Fibroblast of skin of left quadriceps (primary cell): Measurements from ENCODE around the gene JMJD4.
"Not testable (repeated sequence)": the region's sequence is repeated elsewhere in the genome, so short reads cannot be mapped to it uniquely, and the experiment has no call there.

ENCODE experiments used
- DNase-seq, 2 experiments: peaks; one replicate each; pipeline ENCODE4 v3.0.0-alpha.2; 2013; ENCODE audit warnings: low read depth in 2 of 2

The JMJD4 gene

GRCh38 chr1:227732586-227733308 lies 2.4 kb downstream of the JMJD4 start:
- DNase-seq = no peak

GRCh38 chr1:227731696-227732585 lies 3.2 kb downstream of the JMJD4 start:
- DNase-seq = no peak

- DNase-seq = no peak
Observed at GRCh38 chr1:227731241-227731677, 3.8 kb downstream of the JMJD4 start.

- DNase-seq = no peak
Observed at GRCh38 chr1:227730630-227731151, 4.4 kb downstream of the JMJD4 start.

DNA sequence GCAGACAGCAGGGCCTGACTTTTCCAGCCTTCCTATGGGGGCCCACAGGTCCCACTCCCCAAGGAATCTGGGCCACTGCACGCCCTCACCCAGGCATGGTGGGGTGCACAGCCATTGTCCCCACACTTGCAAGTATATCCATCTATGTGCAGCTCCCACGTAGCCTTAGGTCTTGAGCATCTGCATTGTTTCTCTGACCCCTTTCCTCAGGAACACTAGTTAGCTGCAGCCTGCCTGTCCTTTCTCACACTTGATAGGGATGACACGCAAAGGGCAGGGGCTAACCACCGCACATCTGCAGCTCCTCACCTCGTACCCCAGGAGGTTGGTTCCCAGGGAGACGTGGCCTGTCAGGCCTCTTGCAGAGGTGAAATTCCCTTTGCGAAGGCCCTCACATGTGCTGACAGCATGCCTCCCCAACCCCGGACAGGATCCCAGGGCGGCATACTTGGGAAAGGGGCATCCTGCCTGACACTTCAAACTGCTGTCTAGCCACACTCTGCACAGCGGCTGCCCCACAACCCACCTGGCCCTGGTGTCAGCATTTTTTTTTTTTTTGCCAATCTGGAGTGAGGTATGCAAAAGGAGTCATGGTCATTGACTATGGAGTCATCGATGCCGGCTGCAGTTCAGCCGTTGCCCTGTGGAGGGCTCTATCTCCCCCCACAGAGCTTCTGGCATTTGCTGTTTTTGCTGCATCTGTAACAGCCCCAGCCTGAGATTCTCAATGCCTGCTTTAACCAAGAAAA lies 5.0 kb downstream of the JMJD4 start:
- peak; percentile 34 to 38 for DNase-seq

DNA sequence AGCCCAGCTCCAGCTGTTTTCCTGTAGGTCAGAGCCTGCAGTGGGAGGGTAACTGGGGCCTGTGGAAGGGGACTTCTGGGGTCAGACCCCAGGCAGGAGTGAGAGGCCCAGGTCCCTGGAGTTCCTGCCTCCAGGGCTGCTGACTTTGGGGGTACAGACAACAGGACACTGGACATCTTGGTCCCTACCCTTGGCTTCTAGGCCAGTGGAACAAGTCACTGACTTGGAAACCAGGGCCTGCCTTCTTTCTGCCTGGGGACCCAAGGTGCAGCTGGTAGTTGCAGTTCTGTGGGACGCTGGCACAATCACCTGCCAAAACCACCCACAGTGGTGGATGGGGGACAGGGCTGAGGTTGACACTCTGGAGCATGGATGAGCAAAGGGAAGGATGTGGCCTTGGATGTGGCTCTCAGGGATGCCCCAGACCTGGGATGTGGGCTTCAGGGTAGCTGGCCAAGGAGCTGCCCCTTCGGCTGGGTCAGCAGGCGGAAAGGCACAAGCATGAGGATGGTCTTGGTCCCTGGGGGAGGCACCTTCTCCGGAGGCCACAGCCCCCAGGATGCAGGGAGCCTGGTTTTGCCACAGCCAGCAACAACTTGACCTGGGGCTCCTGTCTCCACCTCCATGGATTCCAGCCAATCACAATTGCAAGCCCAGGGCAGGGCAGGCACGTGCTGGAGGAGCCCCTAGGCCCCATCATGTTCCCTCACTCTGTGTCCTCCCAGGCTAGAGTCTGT lies 5.8 kb downstream of the JMJD4 start:
- DNase-seq = no peak

- DNase-seq = no peak
Observed at GRCh38 chr1:227728892-227729143, 6.3 kb downstream of the JMJD4 start.

GRCh38 chr1:227728059-227728891 lies 6.8 kb downstream of the JMJD4 start:
- no peak for DNase-seq

DNA sequence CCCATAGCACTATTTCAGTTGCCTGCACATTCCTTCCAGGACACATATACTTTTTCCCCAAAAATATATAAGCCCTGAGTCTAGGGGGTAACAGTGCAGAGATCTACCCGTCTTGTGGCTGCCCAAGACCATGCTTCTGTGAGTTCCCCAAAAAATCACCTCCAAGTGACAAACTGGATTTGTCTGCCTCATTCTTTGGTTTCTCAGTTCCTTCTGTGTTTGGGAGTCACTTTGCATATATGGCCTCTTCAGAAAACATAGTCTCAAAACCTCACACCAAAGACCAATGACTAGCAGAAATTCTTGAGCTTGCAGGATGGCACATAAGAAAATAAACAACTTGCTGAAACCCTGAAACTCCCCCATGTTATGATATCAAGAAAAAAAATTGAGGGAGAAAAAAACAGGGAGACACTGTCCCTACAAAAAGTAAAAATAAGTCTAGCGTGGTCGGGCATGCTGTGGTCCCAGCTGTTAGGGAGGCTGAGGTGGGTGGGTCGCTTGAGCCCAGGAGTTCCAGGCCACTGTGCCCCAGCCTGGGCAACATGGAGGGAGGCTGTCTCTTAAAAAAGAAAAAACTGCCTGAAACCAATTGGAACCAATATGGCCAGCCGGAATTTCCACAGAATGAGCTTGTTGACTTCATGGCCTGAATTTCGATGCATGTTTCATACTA lies 8.0 kb downstream of the JMJD4 start:
- DNase-seq = no peak

DNA sequence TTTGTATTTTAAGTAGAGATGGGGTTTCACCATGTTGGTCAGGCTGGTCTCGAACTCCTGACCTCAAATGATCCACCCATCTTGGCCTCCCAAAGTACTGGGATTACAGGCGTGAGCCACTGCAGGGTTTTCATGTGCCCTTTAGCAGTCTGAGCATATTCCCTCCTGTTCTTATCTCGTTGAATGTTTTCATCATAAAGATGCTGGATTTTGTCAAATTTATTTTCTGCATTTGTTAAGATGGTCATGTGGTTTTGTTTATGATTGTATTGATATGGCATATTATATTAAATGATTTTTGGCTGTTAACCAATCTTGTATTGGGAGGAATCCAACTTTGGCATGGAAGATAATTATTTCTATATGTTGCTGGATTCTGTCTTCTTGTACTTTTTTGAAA lies 8.8 kb downstream of the JMJD4 start:
- DNase-seq = no peak

DNA sequence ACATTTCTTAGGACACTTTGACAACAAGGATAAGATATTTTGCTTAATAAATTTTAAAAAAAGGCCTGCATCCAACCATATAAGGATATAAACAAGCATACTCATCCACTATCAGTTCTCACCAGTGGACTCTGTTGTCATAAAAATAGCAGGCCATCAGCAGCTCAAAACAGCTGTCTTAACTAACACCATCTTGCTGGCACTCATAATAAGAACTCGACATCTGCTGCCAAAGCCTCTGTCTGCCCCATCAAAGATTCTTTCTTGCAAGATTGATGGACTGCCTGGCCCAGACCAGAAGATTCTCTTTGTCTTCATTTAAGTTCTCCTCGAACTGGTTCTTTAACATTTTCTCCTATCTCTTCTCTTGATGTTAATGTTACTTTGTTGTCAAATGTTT lies 10.1 kb downstream of the JMJD4 start:
- no peak for DNase-seq

- DNase-seq = no peak
Observed at GRCh38 chr1:227723474-227723873, 11.6 kb downstream of the JMJD4 start.

GRCh38 chr1:227718932-227719331 lies 16.2 kb downstream of the JMJD4 start:
- no peak for DNase-seq

- DNase-seq = no peak
Observed at GRCh38 chr1:227712648-227713047, 22.5 kb downstream of the JMJD4 start.

GRCh38 chr1:227710474-227710873 lies 24.6 kb downstream of the JMJD4 start:
- DNase-seq = not testable (repeated sequence)

DNA sequence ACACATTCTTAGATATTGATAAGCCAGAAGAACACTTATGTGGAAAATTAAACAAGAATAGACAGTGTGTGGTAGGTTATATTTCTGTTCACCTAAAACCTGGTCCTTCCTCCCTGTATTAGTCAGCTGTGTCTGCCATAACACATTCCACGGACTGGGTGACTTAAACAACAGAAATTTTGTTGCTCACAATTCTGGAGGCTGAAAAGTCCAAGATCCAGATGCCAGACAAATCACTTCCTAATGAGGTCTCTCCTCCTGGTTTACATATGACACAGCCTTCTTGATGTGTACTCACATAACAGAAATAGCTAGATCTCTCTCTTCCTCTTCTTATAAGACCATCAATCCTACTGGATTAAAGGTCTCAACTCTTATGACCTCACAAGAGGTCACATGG lies 25.7 kb downstream of the JMJD4 start:
- no peak for DNase-seq

DNA sequence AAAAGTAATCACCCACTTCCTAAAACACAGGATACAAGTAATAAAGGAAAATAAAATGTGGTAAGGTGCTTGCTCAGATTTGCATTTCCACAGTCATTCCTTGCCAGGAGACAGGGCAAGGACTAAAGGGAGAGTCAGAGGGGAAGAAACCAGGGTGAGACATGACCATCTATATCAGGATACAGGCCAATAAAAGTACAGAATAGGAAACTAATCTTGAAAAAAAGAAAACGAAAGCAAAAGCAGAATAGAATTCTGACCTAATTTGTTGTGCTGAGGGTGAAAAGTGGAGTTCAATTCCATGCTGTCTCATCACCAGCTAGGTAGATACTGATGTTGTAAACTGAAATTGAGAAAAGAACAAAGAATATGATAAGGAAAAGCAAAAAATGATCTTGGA lies 27.3 kb downstream of the JMJD4 start:
- no peak for DNase-seq

DNA sequence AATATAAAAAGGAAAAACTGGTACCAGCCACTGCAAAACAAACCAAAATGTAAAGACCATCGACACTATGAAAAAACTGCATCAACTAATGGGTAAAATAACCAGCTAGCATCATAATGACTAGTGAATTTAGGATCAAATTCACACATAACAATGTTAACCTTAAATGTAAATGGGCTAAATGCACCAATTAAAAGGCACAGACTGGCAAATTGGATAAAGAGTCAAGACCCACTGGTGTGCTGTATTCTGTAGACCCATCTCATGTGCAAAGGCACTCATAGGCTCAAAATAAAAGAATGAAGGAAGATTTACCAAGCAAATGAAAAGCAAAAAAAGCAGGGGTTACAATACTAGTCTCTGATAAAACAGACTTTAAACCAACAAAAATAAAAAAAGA lies 33.5 kb downstream of the JMJD4 start:
- not testable (repeated sequence) for DNase-seq

DNA sequence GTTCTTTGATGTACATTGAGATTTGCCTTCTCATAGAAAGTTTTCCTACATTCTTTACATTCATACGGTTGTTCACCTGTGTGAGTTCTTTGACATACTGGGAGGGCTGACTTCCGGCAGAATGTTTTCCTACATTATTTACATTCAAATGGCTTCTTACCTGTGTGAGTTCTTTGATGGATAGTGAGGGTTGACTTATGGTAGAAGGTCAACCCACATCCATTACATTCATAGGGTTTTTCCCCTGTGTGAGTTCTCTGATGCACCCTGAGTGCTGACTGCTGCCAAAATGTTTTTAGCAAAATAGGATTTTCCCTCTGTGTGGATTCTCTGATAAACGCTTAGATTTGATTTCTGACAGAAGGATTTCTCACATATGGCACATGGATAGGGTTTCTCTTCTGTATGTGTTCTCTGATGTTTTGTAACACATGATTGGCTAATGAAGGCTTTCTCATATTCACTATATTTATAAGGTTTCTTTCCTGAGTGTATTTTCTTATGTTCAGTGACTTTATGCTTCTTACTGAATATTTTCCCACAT lies 37.7 kb downstream of the JMJD4 start:
- no peak for DNase-seq

- no peak for DNase-seq
Observed at GRCh38 chr1:227685807-227686206, 49.3 kb downstream of the JMJD4 start.
